ENCODE data around the gene VPS13D. TPM values are rescaled to one million over a fixed set of nuclear protein-coding genes. Genes with fewer than 3 reads are reported as not detected.

The VPS13D gene
- total RNA-seq, 1 experiment from 2014 or later, result 29.0 TPM

DNA sequence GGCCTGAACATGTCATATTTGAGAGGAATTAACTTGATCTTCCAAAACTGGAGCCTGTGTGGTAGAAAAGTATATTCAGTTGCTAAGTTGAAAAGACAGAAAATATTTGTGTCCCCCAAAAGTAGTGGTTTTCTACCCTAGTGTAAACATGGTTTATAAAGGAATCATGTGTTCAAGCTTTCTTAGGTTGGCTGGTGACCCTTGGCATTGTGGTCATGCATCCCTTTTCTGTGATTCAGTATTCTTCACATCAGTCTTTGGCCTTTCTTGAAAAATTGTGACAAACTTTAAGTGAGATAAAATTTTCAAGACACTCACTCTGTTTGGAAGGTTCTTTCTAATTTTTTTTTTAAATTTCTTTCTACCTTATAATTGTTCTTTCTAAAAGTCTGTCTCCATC lies 195.0 kb downstream of the VPS13D start:
- H3K36me3 Mint-ChIP-seq, result no peaks in the 10 kb centered on the region
- H3K27me3 Mint-ChIP-seq (ENCODE audit: low read depth), result no peaks in the 10 kb centered on the region
- H3K4me1 Mint-ChIP-seq, result peaks cover 8% of the 10 kb centered on the region
- H3K9me3 Mint-ChIP-seq, result no peaks in the 10 kb centered on the region
- ChIA-PET POLR2A (no interaction called here), CTCF (no interaction called here)
- ATAC-seq (no peak), DNase-seq (ENCODE audit: low spot score) (no peak)
- H3K4me3 Mint-ChIP-seq, result no peak overlapping the region
- no peak for TF ChIP-seq ZNF423 (CRISPR knock-in tag; IDR thresholded peaks at IDR 0.05)
- no peak for TF ChIP-seq PRRX2 (CRISPR knock-in tag; IDR thresholded peaks at IDR 0.05)
- no peak for TF ChIP-seq EMX1 (CRISPR knock-in tag; IDR thresholded peaks at IDR 0.05)
- no peak overlapping the region for H3K27ac Mint-ChIP-seq

DNA sequence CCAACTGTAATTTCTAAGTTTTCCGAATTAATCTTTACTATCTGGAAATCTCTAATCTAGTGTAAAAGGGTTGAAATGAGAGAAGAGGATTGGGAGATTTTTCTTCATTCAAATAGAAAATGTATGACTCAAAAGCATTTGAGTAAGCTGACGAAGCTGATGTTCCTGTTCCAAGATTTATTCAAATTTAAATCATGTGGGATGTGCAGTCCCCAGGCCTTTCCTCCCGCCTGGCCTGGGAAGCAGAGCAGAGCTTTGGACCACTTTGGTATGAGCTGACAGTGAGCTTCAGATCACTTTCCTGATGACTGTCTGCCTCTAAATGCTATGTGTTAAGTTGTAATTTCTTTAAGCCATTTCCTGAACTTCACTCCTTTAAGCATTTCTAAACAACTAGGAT lies 196.2 kb downstream of the VPS13D start:
- Mint-ChIP-seq H3K27ac (no peak overlapping the region), H3K36me3 (no peaks in the 10 kb centered on the region), H3K27me3 (ENCODE audit: low read depth) (no peaks in the 10 kb centered on the region), H3K4me1 (peaks cover 8% of the 10 kb centered on the region), H3K9me3 (no peaks in the 10 kb centered on the region), H3K4me3 (no peak overlapping the region)
- TF ChIP-seq, protein P1, sequence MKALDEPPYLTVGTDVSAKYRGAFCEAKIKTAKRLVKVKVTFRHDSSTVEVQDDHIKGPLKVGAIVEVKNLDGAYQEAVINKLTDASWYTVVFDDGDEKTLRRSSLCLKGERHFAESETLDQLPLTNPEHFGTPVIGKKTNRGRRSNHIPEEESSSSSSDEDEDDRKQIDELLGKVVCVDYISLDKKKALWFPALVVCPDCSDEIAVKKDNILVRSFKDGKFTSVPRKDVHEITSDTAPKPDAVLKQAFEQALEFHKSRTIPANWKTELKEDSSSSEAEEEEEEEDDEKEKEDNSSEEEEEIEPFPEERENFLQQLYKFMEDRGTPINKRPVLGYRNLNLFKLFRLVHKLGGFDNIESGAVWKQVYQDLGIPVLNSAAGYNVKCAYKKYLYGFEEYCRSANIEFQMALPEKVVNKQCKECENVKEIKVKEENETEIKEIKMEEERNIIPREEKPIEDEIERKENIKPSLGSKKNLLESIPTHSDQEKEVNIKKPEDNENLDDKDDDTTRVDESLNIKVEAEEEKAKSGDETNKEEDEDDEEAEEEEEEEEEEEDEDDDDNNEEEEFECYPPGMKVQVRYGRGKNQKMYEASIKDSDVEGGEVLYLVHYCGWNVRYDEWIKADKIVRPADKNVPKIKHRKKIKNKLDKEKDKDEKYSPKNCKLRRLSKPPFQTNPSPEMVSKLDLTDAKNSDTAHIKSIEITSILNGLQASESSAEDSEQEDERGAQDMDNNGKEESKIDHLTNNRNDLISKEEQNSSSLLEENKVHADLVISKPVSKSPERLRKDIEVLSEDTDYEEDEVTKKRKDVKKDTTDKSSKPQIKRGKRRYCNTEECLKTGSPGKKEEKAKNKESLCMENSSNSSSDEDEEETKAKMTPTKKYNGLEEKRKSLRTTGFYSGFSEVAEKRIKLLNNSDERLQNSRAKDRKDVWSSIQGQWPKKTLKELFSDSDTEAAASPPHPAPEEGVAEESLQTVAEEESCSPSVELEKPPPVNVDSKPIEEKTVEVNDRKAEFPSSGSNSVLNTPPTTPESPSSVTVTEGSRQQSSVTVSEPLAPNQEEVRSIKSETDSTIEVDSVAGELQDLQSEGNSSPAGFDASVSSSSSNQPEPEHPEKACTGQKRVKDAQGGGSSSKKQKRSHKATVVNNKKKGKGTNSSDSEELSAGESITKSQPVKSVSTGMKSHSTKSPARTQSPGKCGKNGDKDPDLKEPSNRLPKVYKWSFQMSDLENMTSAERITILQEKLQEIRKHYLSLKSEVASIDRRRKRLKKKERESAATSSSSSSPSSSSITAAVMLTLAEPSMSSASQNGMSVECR (CRISPR knock-in tag; IDR thresholded peaks at IDR 0.05; ENCODE audit: borderline replicate concordance), result no peak
- TF ChIP-seq CBFB (CRISPR knock-in tag; IDR thresholded peaks at IDR 0.05; ENCODE audit: low read depth), result no peak
- TF ChIP-seq GTF2I (CRISPR knock-in tag; conservative IDR thresholded peaks at IDR 0.05), result no peak
- TF ChIP-seq JAZF1 (CRISPR knock-in tag; IDR thresholded peaks at IDR 0.05), result no peak
- TF ChIP-seq, protein P2, sequence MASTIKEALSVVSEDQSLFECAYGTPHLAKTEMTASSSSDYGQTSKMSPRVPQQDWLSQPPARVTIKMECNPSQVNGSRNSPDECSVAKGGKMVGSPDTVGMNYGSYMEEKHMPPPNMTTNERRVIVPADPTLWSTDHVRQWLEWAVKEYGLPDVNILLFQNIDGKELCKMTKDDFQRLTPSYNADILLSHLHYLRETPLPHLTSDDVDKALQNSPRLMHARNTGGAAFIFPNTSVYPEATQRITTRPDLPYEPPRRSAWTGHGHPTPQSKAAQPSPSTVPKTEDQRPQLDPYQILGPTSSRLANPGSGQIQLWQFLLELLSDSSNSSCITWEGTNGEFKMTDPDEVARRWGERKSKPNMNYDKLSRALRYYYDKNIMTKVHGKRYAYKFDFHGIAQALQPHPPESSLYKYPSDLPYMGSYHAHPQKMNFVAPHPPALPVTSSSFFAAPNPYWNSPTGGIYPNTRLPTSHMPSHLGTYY (CRISPR knock-in tag; IDR thresholded peaks at IDR 0.05), result no peak
- no peak for TF ChIP-seq PRRX2 (CRISPR knock-in tag; IDR thresholded peaks at IDR 0.05)
- TF ChIP-seq RELA (CRISPR knock-in tag; IDR thresholded peaks at IDR 0.05; ENCODE audit: borderline replicate concordance), result no peak
- no peak for TF ChIP-seq GRHL2 (CRISPR knock-in tag; IDR thresholded peaks at IDR 0.05; ENCODE audit: insufficient replicate concordance, severe bottlenecking)
- TF ChIP-seq SP1 (CRISPR knock-in tag; conservative IDR thresholded peaks at IDR 0.05), result no peak
- TF ChIP-seq FOXP1 (CRISPR knock-in tag; IDR thresholded peaks at IDR 0.05; ENCODE audit: borderline replicate concordance), result no peak
- no peak for TF ChIP-seq ZNF671 (CRISPR knock-in tag; IDR thresholded peaks at IDR 0.05)
- TF ChIP-seq, protein P3, sequence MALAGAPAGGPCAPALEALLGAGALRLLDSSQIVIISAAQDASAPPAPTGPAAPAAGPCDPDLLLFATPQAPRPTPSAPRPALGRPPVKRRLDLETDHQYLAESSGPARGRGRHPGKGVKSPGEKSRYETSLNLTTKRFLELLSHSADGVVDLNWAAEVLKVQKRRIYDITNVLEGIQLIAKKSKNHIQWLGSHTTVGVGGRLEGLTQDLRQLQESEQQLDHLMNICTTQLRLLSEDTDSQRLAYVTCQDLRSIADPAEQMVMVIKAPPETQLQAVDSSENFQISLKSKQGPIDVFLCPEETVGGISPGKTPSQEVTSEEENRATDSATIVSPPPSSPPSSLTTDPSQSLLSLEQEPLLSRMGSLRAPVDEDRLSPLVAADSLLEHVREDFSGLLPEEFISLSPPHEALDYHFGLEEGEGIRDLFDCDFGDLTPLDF (CRISPR knock-in tag; IDR thresholded peaks at IDR 0.05), result no peak
- TF ChIP-seq TP53 (CRISPR knock-in tag; IDR thresholded peaks at IDR 0.05), result no peak
- TF ChIP-seq, protein P4, sequence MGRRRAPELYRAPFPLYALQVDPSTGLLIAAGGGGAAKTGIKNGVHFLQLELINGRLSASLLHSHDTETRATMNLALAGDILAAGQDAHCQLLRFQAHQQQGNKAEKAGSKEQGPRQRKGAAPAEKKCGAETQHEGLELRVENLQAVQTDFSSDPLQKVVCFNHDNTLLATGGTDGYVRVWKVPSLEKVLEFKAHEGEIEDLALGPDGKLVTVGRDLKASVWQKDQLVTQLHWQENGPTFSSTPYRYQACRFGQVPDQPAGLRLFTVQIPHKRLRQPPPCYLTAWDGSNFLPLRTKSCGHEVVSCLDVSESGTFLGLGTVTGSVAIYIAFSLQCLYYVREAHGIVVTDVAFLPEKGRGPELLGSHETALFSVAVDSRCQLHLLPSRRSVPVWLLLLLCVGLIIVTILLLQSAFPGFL (CRISPR knock-in tag; IDR thresholded peaks at IDR 0.05; ENCODE audit: borderline replicate concordance), result no peak
- TF ChIP-seq, protein P5, sequence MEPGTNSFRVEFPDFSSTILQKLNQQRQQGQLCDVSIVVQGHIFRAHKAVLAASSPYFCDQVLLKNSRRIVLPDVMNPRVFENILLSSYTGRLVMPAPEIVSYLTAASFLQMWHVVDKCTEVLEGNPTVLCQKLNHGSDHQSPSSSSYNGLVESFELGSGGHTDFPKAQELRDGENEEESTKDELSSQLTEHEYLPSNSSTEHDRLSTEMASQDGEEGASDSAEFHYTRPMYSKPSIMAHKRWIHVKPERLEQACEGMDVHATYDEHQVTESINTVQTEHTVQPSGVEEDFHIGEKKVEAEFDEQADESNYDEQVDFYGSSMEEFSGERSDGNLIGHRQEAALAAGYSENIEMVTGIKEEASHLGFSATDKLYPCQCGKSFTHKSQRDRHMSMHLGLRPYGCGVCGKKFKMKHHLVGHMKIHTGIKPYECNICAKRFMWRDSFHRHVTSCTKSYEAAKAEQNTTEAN (CRISPR knock-in tag; IDR thresholded peaks at IDR 0.05), result no peak
- TF ChIP-seq, protein P6, sequence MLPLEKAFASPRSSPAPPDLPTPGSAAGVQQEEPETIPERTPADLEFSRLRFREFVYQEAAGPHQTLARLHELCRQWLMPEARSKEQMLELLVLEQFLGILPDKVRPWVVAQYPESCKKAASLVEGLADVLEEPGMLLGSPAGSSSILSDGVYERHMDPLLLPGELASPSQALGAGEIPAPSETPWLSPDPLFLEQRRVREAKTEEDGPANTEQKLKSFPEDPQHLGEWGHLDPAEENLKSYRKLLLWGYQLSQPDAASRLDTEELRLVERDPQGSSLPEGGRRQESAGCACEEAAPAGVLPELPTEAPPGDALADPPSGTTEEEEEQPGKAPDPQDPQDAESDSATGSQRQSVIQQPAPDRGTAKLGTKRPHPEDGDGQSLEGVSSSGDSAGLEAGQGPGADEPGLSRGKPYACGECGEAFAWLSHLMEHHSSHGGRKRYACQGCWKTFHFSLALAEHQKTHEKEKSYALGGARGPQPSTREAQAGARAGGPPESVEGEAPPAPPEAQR (CRISPR knock-in tag; IDR thresholded peaks at IDR 0.05), result no peak
- TF ChIP-seq, protein P7, sequence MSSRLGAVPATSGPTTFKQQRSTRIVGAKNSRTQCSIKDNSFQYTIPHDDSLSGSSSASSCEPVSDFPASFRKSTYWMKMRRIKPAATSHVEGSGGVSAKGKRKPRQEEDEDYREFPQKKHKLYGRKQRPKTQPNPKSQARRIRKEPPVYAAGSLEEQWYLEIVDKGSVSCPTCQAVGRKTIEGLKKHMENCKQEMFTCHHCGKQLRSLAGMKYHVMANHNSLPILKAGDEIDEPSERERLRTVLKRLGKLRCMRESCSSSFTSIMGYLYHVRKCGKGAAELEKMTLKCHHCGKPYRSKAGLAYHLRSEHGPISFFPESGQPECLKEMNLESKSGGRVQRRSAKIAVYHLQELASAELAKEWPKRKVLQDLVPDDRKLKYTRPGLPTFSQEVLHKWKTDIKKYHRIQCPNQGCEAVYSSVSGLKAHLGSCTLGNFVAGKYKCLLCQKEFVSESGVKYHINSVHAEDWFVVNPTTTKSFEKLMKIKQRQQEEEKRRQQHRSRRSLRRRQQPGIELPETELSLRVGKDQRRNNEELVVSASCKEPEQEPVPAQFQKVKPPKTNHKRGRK (CRISPR knock-in tag; IDR thresholded peaks at IDR 0.05; ENCODE audit: borderline replicate concordance), result no peak
- ATAC-seq (no peak), DNase-seq (ENCODE audit: low spot score) (no peak)
- ChIA-PET POLR2A (no interaction called here), CTCF (interaction anchor here (1.0 kb wide), 1 partner anchor 151 kb away, joined by 3 read pairs; no protein-coding TSS in a partner anchor)

Data from WTC11 (cell line).